Stimulated activated CD8-positive, alpha-beta memory T cell treated with anti-CD3 and anti-CD28 coated beads, Interleukin-15, amount 100 ng/mL, for 24 hours (primary cell): Measurements from ENCODE around the gene SPATA3.

ENCODE experiments used
- DNase-seq: peaks from one replicate; pipeline ENCODE4 v3.0.0-alpha.2; 2020; ENCODE audit warnings: low read depth

Gene SPATA3

DNA sequence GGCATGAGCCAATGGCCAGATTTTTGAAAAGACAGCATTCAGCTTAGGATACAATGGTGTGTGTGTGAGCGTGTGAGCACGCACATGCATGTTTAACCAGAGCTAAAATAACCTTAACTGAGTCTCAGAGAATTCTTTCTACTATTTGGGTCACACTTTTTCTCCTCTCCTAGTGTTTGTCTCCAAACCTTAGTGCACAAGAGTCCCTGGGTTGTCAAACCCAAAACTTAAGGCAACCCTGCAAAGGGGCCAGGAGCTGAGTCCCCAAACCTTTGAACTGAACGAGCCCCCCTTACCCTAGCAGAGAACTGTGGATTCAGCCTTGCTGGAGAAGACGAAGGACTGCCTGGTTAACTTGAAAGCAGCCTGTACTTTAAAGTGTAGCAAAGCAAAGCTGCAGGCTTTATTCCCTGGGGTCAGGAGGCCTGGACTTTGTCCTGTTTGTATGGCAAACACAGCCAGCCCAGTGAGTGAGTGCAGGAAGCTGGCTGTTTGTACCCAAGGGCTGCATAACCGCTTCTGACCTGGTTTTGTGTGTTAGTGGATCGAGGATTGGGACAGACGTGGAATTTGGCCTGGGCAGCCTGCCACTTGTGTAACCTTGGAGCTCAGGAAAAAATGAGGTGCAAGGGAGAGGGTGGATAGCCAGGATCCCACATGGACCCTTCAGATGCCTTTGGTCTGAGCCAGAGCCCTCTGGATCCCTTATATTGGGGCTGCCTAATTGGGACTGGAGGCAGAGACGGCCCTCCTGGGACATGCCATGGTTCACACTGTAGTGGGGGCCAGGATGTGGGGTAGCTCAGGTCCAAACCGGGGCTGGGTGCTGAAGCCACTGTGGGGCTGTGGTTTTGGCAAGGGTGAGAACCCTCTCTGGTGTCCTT is 54.3 kb downstream of the SPATA3 start:
- no peak for DNase-seq

DNA sequence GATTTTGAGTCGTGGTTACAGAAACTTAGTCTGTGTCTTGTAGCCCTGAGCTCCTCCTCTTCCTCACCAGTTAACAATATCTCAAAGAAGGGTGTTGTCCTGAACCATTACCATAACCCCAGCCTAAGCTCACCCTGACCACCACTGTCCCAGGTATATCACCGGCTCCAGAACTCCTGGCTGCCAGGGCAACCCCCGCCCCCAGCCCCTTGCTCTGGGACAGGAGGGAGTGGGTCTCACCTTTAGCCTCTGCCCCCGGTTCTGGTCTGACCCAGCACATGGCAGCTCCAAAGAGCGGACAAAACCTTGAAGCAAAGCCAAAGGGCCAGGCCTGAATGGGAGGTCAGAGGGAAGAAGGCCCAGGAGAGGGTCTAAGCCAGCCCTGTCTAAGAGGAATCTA is 55.2 kb downstream of the SPATA3 start:
- no peak for DNase-seq

- DNase-seq = peak; percentile 58
Observed at GRCh38 chr2:231052494-231053451, 56.9 kb downstream of the SPATA3 start.

- no peak for DNase-seq
Observed at GRCh38 chr2:231053846-231054245, 57.9 kb downstream of the SPATA3 start.

GRCh38 chr2:231056453-231057416 is 60.8 kb downstream of the SPATA3 start, which contains the start of gene PSMD1:
Gene PSMD1, plus strand, starts transcription at chr2:231056867. Its CDS starts 159 bp downstream, at chr2:231057026.
- peak; percentile 87 for DNase-seq

- DNase-seq = no peak
Observed at GRCh38 chr2:231057590-231057989, 61.7 kb downstream of the SPATA3 start.
